SK-N-SH (cell line): ENCODE results near the gene ZNF474. TPM values are rescaled to one million over a fixed set of nuclear protein-coding genes. Genes with fewer than 3 reads are reported as not detected.

Experiments
- CTCF ChIA-PET: fragments of 300-600, 350-600 bp; formaldehyde crosslinking; extraction: SDS; loops from one replicate; lab custom pipeline; 2021; lab: Yijun Ruan, JAX
- POLR2A ChIA-PET: fragments of 350-600 bp; sonication (Branson Sonifier 250); formaldehyde crosslinking; extraction: SDS; loops from one replicate; lab custom pipeline; 2020; ENCODE audit warnings: antibody characterized with exemption, inconsistent platforms; lab: Yijun Ruan, JAX
- DNase-seq: peaks from one replicate; pipeline ENCODE4 v3.0.0; 2012
- H2AFZ ChIP-seq: fragments of 200-600 bp; sonication (generic); 2 replicates; pipeline ENCODE4 v1.8.1; 2016; ENCODE audit warnings: antibody characterized with exemption, mild to moderate bottlenecking, low read depth
- H3F3A ChIP-seq: fragments of 200-600 bp; sonication (generic); replicated peaks from 2 replicates; pipeline ENCODE3; 2016; ENCODE audit warnings: antibody characterized with exemption, mild to moderate bottlenecking; ENCODE audit not compliant: insufficient read depth
- H3K27ac ChIP-seq, 2 experiments: fragments of 200-500 bp in 1 of 2; fragments of 200-600 bp in 1 of 2; sonication (Bioruptor generic) in 1 of 2; sonication (generic), shearing (Covaris generic) in 1 of 2; 2 replicates each; pipeline versions ENCODE4 v1.5.1 to v1.6.1; 2014 to 2016; ENCODE audit warnings: low read depth in 2 of 2, inconsistent platforms in 1 of 2, low read length in 1 of 2, mild to moderate bottlenecking in 1 of 2, mixed read lengths in 1 of 2
- H3K27me3 ChIP-seq: fragments of 200-600 bp; sonication (generic), shearing (Covaris generic); 2 replicates; pipeline ENCODE4 v1.6.1; 2016; ENCODE audit warnings: mixed run types; ENCODE audit not compliant: insufficient read depth
- H3K36me3 ChIP-seq, 2 experiments: fragments of 200-500 bp in 1 of 2; fragments of 200-600 bp in 1 of 2; sonication (Bioruptor generic) in 1 of 2; sonication (generic) in 1 of 2; replicated peaks in 1 of 2; 2 replicates each; pipeline versions ENCODE3 to v1.5.1; 2014 to 2016; ENCODE audit warnings: low read length in 1 of 2, mild to moderate bottlenecking in 1 of 2; ENCODE audit not compliant: insufficient read depth in 2 of 2, control insufficient read depth in 1 of 2
- H3K4me1 ChIP-seq, 2 experiments: fragments of 200-500 bp in 1 of 2; fragments of 200-600 bp in 1 of 2; sonication (Bioruptor generic) in 1 of 2; sonication (generic), shearing (Covaris generic) in 1 of 2; 2 replicates each; pipeline versions ENCODE4 v1.5.1 to v1.6.1; 2014 to 2016; ENCODE audit warnings: low read depth in 1 of 2, low read length in 1 of 2, mixed run types in 1 of 2; ENCODE audit not compliant: insufficient read depth in 2 of 2, control insufficient read depth in 1 of 2
- H3K4me2 ChIP-seq: fragments of 200-600 bp; sonication (generic), shearing (Covaris generic); 2 replicates; pipeline ENCODE4 v1.6.1; 2017; ENCODE audit warnings: mixed run types
- H3K4me3 ChIP-seq, 2 experiments: fragments of 200-500 bp in 1 of 2; fragments of 200-600 bp in 1 of 2; sonication (Bioruptor generic) in 1 of 2; sonication (generic), shearing (Covaris generic) in 1 of 2; 2 replicates each; pipeline versions ENCODE4 v1.5.1 to v1.8.1; 2014 to 2016; ENCODE audit warnings: low read depth in 2 of 2, inconsistent platforms in 1 of 2, low read length in 1 of 2, mild to moderate bottlenecking in 1 of 2, mixed read lengths in 1 of 2, moderate library complexity in 1 of 2
- H3K79me2 ChIP-seq: fragments of 200-600 bp; sonication (generic); 2 replicates; pipeline ENCODE4 v1.8.1; 2017; ENCODE audit warnings: mild to moderate bottlenecking; ENCODE audit not compliant: insufficient read depth
- H3K9ac ChIP-seq: fragments of 200-600 bp; sonication (generic); 2 replicates; pipeline ENCODE4 v1.6.1; 2017; ENCODE audit warnings: mixed run types
- H3K9me2 ChIP-seq: fragments of 200-600 bp; sonication (generic); 2 replicates; pipeline ENCODE4 v1.6.1; 2017; ENCODE audit warnings: mixed run types
- H3K9me3 ChIP-seq: fragments of 200-600 bp; sonication (generic); 2 replicates; pipeline ENCODE4 v1.6.1; 2017; ENCODE audit warnings: mixed run types, mild to moderate bottlenecking, moderate library complexity
- H4K20me1 ChIP-seq: fragments of 200-600 bp; sonication (generic); 2 replicates; pipeline ENCODE4 v1.6.1; 2017; ENCODE audit warnings: mild to moderate bottlenecking, mixed run types; ENCODE audit not compliant: insufficient read depth
- EZH2phosphoT487 ChIP-seq: fragments of 200-600 bp; sonication (generic); IDR thresholded peaks from 2 replicates; pipeline ENCODE4 v1.6.1; 2017; ENCODE audit warnings: low read depth, mixed run types, mild to moderate bottlenecking, antibody characterized with exemption, moderate library complexity, borderline replicate concordance
- FOSL2 ChIP-seq: IDR thresholded peaks from 2 replicates; pipeline ENCODE4 v1.4.0; 2012; ENCODE audit warnings: low read depth, mild to moderate bottlenecking, moderate library complexity, borderline replicate concordance
- GABPA ChIP-seq: IDR thresholded peaks from 2 replicates; pipeline ENCODE4 v1.4.0; 2012; ENCODE audit warnings: low read depth, mild to moderate bottlenecking
- MEF2A ChIP-seq: IDR thresholded peaks from 2 replicates; pipeline ENCODE4 v1.4.0; 2012; ENCODE audit warnings: low read depth, borderline replicate concordance
- NRF1 ChIP-seq: IDR thresholded peaks from 2 replicates; pipeline ENCODE4 v1.6.1; 2012; ENCODE audit warnings: low read depth, mild to moderate bottlenecking, low read length
- POLR2AphosphoS5 ChIP-seq: IDR thresholded peaks from 2 replicates; pipeline ENCODE4 v1.6.1; 2012; ENCODE audit warnings: low read depth, low read length
- REST ChIP-seq: IDR thresholded peaks from 2 replicates; pipeline ENCODE4 v1.6.1; 2012; ENCODE audit warnings: mild to moderate bottlenecking, low read depth, low read length, moderate library complexity
- RXRA ChIP-seq: IDR thresholded peaks from 2 replicates; pipeline ENCODE4 v1.4.0; 2012; ENCODE audit warnings: low read depth, mild to moderate bottlenecking, borderline replicate concordance
- SMC3 ChIP-seq: IDR thresholded peaks from 2 replicates; pipeline ENCODE4 v1.6.1; 2012; ENCODE audit warnings: low read depth, low read length, improper control_type of control experiment
- TEAD4 ChIP-seq: IDR thresholded peaks from 2 replicates; pipeline ENCODE4 v1.4.0; 2012; ENCODE audit warnings: mild to moderate bottlenecking, borderline replicate concordance; ENCODE audit not compliant: insufficient read depth
- ZBTB33 ChIP-seq: IDR thresholded peaks from 2 replicates; pipeline ENCODE4 v1.4.0; 2012; ENCODE audit warnings: low read depth, borderline replicate concordance
- WGBS: methylation state at CpG from one replicate; pipeline ENCODE4 v1.1.6; 2017; ENCODE audit warnings: low lambda C conversion rate; 5-methylcytosine and 5-hydroxymethylcytosine counted together
- polyA plus RNA-seq, 3 experiments: library from polyadenylated mRNA; depleted of rRNA; stranded (reverse); fragments of >200 nt; gene quantifications; 2 replicates each; pipeline ENCODE4 v1.2.3, GENCODE V29; 2012

Gene ZNF474
- polyA plus RNA-seq, 1 of the 3 experiments (the other 2 are of a cell fraction), result 0.08 TPM

GRCh38 chr5:122144236-122144635 is 14.9 kb downstream of the ZNF474 start:
- no peak overlapping the region for H3K4me2 ChIP-seq
- H3K9me2 ChIP-seq, result no peaks in the 10 kb centered on the region
- H4K20me1 ChIP-seq, result no peaks in the 10 kb centered on the region
- H3K79me2 ChIP-seq, result no peaks in the 10 kb centered on the region
- no peak for TF ChIP-seq GABPA
- H3K27me3 ChIP-seq, result no peaks in the 10 kb centered on the region
- peak overlapping the region in 1 of 2 experiments; percentile 95; a peak in 2 of 4 replicates for H3K27ac ChIP-seq
- H3F3A ChIP-seq, result peaks cover 15% of the 10 kb centered on the region
- ChIA-PET CTCF (interaction anchor here (1.8 kb wide), 1 partner anchor 13 kb away, joined by 5 read pairs; no protein-coding TSS in a partner anchor), POLR2A (no interaction called here)
- no peak overlapping the region for H3K4me3 ChIP-seq
- H2AFZ ChIP-seq, result no peak overlapping the region
- no peaks in the 10 kb centered on the region; a peak in 1 of 4 replicates for H3K4me1 ChIP-seq
- no peaks in the 10 kb centered on the region for H3K9me3 ChIP-seq
- WGBS, result 83% methylated on average over 1 of the region's 1 CpG
- DNase-seq, result no peak
- no peaks in the 10 kb centered on the region for H3K36me3 ChIP-seq
- no peak overlapping the region for H3K9ac ChIP-seq

GRCh38 chr5:122145906-122146305 is 16.6 kb downstream of the ZNF474 start:
- CTCF ChIA-PET, result interaction anchor here (0.9 kb wide), 1 partner anchor 10 kb away, joined by 3 read pairs; no protein-coding TSS in a partner anchor

More at GRCh38 chr5:122145906-122146305, 16.6 kb downstream of the ZNF474 start:
- no peaks in the 10 kb centered on the region for H3K27me3 ChIP-seq
- TF ChIP-seq RXRA, result no peak
- no peak for TF ChIP-seq TEAD4
- no peak for TF ChIP-seq SMC3
- TF ChIP-seq NRF1, result no peak
- no peak for TF ChIP-seq ZBTB33
- no peak for TF ChIP-seq EZH2phosphoT487
- TF ChIP-seq POLR2AphosphoS5, result no peak
- no peak for TF ChIP-seq FOSL2
- TF ChIP-seq MEF2A, result no peak
- TF ChIP-seq REST, result no peak
- TF ChIP-seq, all 33 proteins: peak for 0
- 87% methylated on average over 1 of the region's 1 CpG for WGBS
- Histone ChIP-seq H3K4me1 (peaks cover 0 to 10% of the 10 kb centered on the region in 2 experiments; a peak in 2 of 4 replicates), H3K9me2 (no peaks in the 10 kb centered on the region), H3K9ac (no peak overlapping the region), H4K20me1 (no peaks in the 10 kb centered on the region), H2AFZ (no peak overlapping the region), H3F3A (peaks cover 22% of the 10 kb centered on the region), H3K36me3 (no peaks in the 10 kb centered on the region), H3K79me2 (no peaks in the 10 kb centered on the region), H3K9me3 (no peaks in the 10 kb centered on the region), H3K27ac (no peak overlapping the region), H3K4me2 (no peak overlapping the region), H3K4me3 (no peak overlapping the region)
- DNase-seq, result no peak
- POLR2A ChIA-PET, result no interaction called here
